CD4-positive, alpha-beta T cell treated with Interferon alpha-2 for 1 hour (primary cell): Measurements from ENCODE around the gene CSN1S1.

ENCODE experiments used
- DNase-seq, 2 donors: peaks; one replicate each; pipeline ENCODE4 v3.0.0-alpha.2; 2020 to 2022

The CSN1S1 gene

DNA sequence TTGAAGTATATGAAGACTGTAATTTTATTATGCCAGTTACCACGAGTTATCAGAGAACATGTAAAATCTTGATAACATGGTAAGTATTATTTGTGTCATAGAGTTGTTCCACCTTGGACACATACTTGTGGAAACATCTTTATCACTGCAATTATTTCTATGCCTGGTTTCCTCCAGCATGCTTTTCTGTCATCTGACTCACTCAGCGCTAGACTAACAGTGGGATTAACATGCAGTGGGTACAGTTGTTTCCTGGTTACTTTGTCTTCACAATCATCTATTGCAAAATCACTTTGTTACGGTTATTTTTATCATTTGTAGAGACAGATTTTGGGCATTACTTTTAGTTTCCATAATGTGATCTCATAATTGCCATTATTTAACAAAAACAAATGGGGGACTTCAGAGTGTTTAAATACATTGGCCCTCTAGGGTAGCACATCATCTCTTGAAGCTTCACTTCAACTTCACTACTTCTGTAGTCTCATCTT is 64.7 kb downstream of the CSN1S1 start, which contains the start of gene STATH:
STATH (plus strand) TSS at position 441 of the 491 bp plus-strand sequence. CDS start 2,472 bp downstream, outside the sequence.
- no peak for DNase-seq
